ENCODE measurements around the gene FOXK1.

- TF ChIP-seq CTCF (IDR thresholded peaks at IDR 0.05), result no peak
- no peak for TF ChIP-seq POLR2A (IDR thresholded peaks at IDR 0.05)
Measured at GRCh38 chr7:4659551-4660286, 22.4 kb upstream of the FOXK1 start.

All from ovary (tissue), 3 donors.